ENCODE data around the gene BACH1.

The BACH1 gene

GRCh38 chr21:29329406-29329805 is 30.7 kb downstream of the BACH1 start:
- no peak for TF ChIP-seq CTCF (IDR thresholded peaks at IDR 0.05; ENCODE audit: low read depth, low read length)
- no peak for DNase-seq (ENCODE audit: extremely low read depth, low read depth)

- no peak for TF ChIP-seq CTCF (IDR thresholded peaks at IDR 0.05; ENCODE audit: low read depth, low read length)
- DNase-seq (ENCODE audit: extremely low read depth, low read depth): no peak
Measured at GRCh38 chr21:29330797-29331196, 32.1 kb downstream of the BACH1 start.

DNA sequence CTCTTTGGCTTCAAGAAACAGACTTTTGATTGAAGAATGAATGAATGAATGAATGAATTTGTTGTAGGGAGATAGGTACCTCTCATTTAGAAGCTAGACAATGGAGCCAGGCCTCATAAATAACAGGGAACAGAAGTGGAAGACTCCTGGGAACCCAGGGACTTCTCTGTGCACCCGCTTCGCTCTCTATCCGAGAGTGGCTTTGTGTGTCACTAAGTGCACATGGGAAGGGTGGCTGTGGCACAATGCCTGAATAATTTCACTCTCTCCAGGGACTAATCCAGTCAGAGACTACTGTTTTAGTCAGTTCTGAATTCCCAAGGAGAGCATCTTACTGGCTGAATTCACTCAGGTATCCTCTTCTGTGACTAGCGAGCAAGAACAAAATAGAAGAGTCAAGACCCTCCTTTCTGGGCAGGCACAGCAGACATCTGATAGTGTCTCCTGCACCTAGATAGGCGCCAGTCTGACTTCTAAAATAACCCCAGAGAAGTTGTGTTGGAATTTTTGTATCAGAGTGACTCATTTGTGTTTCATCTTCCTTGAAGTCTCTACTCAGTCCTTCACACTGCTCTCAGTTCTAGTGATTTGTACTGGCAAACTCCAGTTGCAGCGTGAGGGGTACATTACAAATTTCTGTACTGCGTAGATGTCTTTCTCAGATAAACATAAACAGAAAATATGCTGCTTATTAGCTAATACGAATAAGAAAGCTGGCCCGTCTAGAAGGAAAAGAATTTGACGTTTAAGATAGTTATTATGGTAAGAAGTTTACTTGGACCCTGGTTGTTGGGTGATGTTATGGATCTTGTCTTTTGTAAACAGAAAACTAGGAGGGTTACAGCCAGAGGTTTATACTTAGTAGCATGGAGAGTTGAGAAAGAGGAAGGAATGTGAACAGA is 34.0 kb downstream of the BACH1 start:
- DNase-seq (ENCODE audit: extremely low read depth, low read depth): no peak
- TF ChIP-seq CTCF (IDR thresholded peaks at IDR 0.05; ENCODE audit: low read depth, low read length): no peak

DNA sequence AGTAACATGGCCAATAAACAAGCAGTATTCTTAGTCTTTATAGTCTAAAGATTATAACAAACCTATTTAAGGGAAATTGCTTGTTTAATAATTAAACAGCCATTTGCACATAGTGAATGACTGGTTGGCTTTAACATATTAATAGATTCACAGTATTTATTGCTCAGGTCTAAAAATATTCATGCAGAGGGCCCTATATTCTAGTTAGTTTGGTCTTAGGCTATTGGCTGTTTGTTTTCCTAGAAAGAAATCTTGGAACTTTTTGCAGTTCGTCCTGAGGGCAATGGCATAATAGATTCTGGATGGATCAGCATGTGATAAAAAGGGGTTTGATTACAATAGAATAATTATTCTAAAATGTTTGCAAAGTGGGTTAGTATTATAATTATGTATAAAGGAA is 34.7 kb downstream of the BACH1 start:
- no peak for DNase-seq (ENCODE audit: extremely low read depth, low read depth)
- no peak for TF ChIP-seq CTCF (IDR thresholded peaks at IDR 0.05; ENCODE audit: low read depth, low read length)

DNA sequence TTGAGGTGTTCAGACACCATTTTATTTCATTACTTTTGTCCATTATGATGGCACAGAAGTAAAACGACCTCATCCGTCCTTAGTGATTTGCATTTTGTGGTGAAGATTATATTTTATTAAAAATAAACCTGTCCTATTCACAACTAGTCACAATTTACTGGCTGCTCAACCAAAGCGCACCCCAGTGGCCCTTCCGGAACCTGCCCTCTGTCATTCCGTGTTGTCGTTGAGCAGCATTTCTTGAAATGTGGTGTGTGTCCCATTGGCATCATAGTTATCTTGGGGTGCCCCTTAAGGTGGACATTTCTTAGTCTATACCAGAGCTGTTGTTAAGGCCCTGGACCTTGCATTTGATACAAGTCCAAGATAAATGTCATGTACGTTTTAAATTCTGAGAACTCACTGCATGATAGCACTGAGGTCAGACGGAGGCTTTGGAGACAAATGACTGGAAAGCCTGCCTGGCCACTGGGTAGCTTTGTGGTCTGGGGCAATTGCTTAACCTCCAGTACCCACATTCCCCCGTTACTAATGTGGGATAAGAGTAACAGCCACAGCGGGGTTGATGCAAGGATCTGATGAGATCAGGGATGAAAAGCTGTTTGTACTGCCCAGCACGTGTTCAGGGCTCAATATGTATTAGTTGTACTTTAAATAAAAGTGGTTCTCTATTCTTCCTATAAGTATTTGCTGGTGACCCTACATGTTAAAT is 36.2 kb downstream of the BACH1 start:
- no peak for TF ChIP-seq CTCF (IDR thresholded peaks at IDR 0.05; ENCODE audit: low read depth, low read length)
- no peak for DNase-seq (ENCODE audit: extremely low read depth, low read depth)

DNA sequence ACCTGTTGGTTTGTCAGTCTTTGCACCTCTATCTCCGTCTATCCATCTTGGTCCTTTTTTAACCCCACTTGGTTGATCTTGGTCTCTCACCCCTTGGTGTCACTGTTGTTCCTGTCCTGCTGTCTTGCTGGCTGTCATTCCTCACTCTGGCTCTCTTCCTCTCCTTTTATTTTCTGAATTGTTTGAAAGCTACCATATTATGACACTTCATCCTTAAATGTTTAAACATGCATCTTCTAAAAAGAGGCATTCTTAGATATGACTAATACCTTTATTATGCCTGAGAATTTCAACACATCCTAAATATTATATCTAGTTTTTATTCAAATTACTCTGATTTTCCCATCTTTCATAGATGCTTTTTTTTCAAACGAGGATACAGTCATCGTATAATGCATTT is 37.0 kb downstream of the BACH1 start:
- no peak for DNase-seq (ENCODE audit: extremely low read depth, low read depth)
- no peak for TF ChIP-seq CTCF (IDR thresholded peaks at IDR 0.05; ENCODE audit: low read depth, low read length)

- DNase-seq (ENCODE audit: extremely low read depth, low read depth): no peak
- TF ChIP-seq CTCF (IDR thresholded peaks at IDR 0.05; ENCODE audit: low read depth, low read length): no peak
Measured at GRCh38 chr21:29338256-29338655, 39.5 kb downstream of the BACH1 start.

Measured in AG09319 (cell line).